Mesothelial cell of epicardium (in vitro differentiated cells): Measurements from ENCODE around the gene C17orf75. TPM values are rescaled to one million over a fixed set of nuclear protein-coding genes. Genes with fewer than 3 reads are reported as not detected.

Experiments used
- DNase-seq, 2 experiments: peaks; one replicate each; pipeline ENCODE4 v3.0.0; 2021; ENCODE audit warnings: low spot score in 2 of 2; ENCODE audit not compliant: unreplicated experiment in 2 of 2
- H3K27ac Mint-ChIP-seq: 2 replicates; pipeline ENCODE4 v1.8.0; 2021; ENCODE audit warnings: mixed read lengths
- H3K27me3 Mint-ChIP-seq: 2 replicates; pipeline ENCODE4 v1.8.0; 2021; ENCODE audit warnings: low read depth, mixed read lengths
- H3K36me3 Mint-ChIP-seq: 2 replicates; pipeline ENCODE4 v1.8.0; 2021; ENCODE audit warnings: mixed read lengths
- H3K4me1 Mint-ChIP-seq: 2 replicates; pipeline ENCODE4 v1.8.0; 2021; ENCODE audit warnings: mixed read lengths
- H3K4me3 Mint-ChIP-seq: 2 replicates; pipeline ENCODE4 v1.8.0; 2021; ENCODE audit warnings: mild to moderate bottlenecking, moderate library complexity, mixed read lengths
- H3K9me3 Mint-ChIP-seq: 2 replicates; pipeline ENCODE4 v1.8.0; 2021; ENCODE audit warnings: mixed read lengths
- microRNA-seq: library from miRNA; unstranded; fragments of <30 nt; microRNA quantifications from one replicate; pipeline ENCODE4 v1.2.0, GENCODE V29; 2021; ENCODE audit warnings: inconsistent platforms, mixed read lengths
- total RNA-seq: library from RNA; stranded (reverse); gene quantifications from 3 replicates; pipeline ENCODE4 v1.2.1, GENCODE V29; 2021
- TF ChIP-seq, protein P1 (sequence below): fragments of 200-600 bp; sonication (generic); IDR thresholded peaks from one replicate; pipeline ENCODE4 v1.5.0; 2021; ENCODE audit warnings: antibody characterized with exemption; ENCODE audit not compliant: unreplicated experiment

Gene C17orf75
- total RNA-seq, 1 donor from 2014 or later: 34.3 TPM

DNA sequence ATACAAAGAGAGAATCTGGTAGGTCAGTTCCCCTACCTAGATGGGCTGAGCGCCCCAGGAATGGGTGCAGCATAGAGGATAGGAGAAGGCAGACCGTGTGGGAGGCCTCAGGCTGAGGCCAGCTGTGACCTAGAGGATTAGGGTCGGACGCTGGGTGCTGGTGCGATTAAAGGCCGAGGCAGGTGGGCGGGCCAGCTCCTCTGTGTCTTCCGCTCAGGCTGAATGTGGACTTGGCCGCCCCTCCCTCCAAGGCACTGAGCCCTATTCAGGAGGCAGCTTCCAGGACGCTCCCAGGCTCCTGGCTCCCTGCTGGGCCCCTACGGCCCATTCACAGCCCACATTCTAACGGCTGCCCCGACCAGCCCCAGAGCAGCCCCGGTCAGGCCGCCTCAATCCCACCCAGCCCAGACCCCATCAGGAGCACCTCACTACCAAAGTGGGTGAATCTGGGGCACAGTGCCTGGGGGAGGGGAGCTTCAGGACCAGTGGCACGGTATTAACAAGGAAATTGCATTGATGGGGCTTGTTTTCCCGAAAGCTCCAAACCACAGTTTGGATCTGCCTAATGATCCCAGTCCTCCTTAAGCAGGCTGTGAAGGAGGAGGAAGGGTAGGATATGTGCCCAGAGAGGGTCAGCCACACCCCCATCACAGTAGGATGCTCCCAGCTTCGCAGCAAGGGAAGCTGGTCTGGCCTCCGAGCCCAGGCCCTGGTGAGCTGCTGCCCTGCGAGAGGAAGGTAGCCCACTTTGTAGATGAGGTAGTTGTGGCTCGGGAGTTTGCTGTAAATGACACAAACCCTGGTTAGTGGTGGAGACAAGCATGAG, 61.9 kb downstream of the C17orf75 start:
- H3K4me3 Mint-ChIP-seq: no peak overlapping the region
- peaks cover 52% of the 10 kb centered on the region for H3K27me3 Mint-ChIP-seq
- TF ChIP-seq, protein P1, sequence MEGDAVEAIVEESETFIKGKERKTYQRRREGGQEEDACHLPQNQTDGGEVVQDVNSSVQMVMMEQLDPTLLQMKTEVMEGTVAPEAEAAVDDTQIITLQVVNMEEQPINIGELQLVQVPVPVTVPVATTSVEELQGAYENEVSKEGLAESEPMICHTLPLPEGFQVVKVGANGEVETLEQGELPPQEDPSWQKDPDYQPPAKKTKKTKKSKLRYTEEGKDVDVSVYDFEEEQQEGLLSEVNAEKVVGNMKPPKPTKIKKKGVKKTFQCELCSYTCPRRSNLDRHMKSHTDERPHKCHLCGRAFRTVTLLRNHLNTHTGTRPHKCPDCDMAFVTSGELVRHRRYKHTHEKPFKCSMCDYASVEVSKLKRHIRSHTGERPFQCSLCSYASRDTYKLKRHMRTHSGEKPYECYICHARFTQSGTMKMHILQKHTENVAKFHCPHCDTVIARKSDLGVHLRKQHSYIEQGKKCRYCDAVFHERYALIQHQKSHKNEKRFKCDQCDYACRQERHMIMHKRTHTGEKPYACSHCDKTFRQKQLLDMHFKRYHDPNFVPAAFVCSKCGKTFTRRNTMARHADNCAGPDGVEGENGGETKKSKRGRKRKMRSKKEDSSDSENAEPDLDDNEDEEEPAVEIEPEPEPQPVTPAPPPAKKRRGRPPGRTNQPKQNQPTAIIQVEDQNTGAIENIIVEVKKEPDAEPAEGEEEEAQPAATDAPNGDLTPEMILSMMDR: no peak
- H3K9me3 Mint-ChIP-seq: no peaks in the 10 kb centered on the region
- no peaks in the 10 kb centered on the region for H3K4me1 Mint-ChIP-seq
- no peak for DNase-seq
- no peaks in the 10 kb centered on the region for H3K36me3 Mint-ChIP-seq
- no peak overlapping the region for H3K27ac Mint-ChIP-seq

DNA sequence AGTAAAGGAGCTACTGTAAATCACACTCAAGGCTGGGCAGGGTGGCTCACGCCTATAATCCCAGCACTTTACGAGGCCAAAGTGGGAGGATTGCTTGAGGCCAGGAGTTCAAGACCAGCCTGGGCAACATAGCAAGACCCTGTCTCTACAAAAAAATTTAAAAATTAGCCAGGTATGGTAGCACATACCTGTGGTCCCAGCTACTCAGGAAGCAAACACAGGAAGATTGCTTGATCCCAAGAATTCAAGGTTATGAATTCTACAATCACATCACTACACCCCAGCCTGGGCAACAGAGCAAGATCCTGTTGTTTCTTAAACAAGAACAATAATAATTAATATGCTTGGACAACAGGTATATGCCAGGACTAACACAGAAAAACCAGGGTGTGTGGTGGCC, 63.2 kb downstream of the C17orf75 start:
- no peaks in the 10 kb centered on the region for H3K9me3 Mint-ChIP-seq

More for the DNA sequence above, 63.2 kb downstream of the C17orf75 start:
- no peak overlapping the region for H3K27ac Mint-ChIP-seq
- no peaks in the 10 kb centered on the region for H3K36me3 Mint-ChIP-seq
- DNase-seq: no peak
- H3K27me3 Mint-ChIP-seq: peaks cover 57% of the 10 kb centered on the region
- TF ChIP-seq, protein P1: no peak
- H3K4me1 Mint-ChIP-seq: no peaks in the 10 kb centered on the region
- H3K4me3 Mint-ChIP-seq: no peak overlapping the region

Small RNA genes lying within 50 kb of the gene (microRNA-seq; reads per million reads assigned to microRNA genes)
- 0.88 reads per million for gene MIR632

Other genes starting within 250 kb of the C17orf75 start
- 31.7 to 36.9 TPM (median 34.6 TPM) in 3 replicates for gene RHOT1, start 199.7 kb downstream of the C17orf75 start, total RNA-seq
- gene RHBDL3, start 76.3 kb downstream of the C17orf75 start, total RNA-seq: 1.1 to 1.2 TPM (median 1.2 TPM) in 3 replicates
- 221 to 240 TPM (median 231 TPM) in 3 replicates for gene ZNF207, start 8.0 kb upstream of the C17orf75 start, total RNA-seq
- gene PSMD11, start 102.3 kb upstream of the C17orf75 start, total RNA-seq: 90.5 to 95.0 TPM (median 94.9 TPM) in 3 replicates
- 4.5 to 4.8 TPM (median 4.6 TPM) in 3 replicates for gene CDK5R1, start 144.8 kb upstream of the C17orf75 start, total RNA-seq